Nephron progenitor cell (in vitro differentiated cells): Measurements from ENCODE around the gene RET.

Experiments used
- DNase-seq: peaks from one replicate; pipeline ENCODE4 v3.0.0; 2021
- H3K27ac Mint-ChIP-seq: 2 replicates; pipeline ENCODE4 v1.8.0; 2021; ENCODE audit warnings: mild to moderate bottlenecking, moderate library complexity, mixed read lengths
- H3K27me3 Mint-ChIP-seq: 2 replicates; pipeline ENCODE4 v1.8.0; 2021; ENCODE audit warnings: mild to moderate bottlenecking, low read depth, mixed read lengths; ENCODE audit not compliant: poor library complexity
- H3K36me3 Mint-ChIP-seq: 2 replicates; pipeline ENCODE4 v1.8.0; 2021; ENCODE audit warnings: low read depth, mixed read lengths
- H3K4me1 Mint-ChIP-seq: 2 replicates; pipeline ENCODE4 v1.8.0; 2021; ENCODE audit warnings: mixed read lengths
- H3K4me3 Mint-ChIP-seq: 2 replicates; pipeline ENCODE4 v1.8.0; 2021; ENCODE audit warnings: mild to moderate bottlenecking, moderate library complexity, mixed read lengths
- H3K9me3 Mint-ChIP-seq: 2 replicates; pipeline ENCODE4 v1.8.0; 2021; ENCODE audit warnings: mild to moderate bottlenecking, moderate library complexity, mixed read lengths
- TF ChIP-seq, protein P1 (sequence below): fragments of 200-600 bp; sonication (generic); IDR thresholded peaks from 2 replicates; pipeline ENCODE4 v1.5.0; 2021; ENCODE audit warnings: antibody characterized with exemption

The RET gene

DNA sequence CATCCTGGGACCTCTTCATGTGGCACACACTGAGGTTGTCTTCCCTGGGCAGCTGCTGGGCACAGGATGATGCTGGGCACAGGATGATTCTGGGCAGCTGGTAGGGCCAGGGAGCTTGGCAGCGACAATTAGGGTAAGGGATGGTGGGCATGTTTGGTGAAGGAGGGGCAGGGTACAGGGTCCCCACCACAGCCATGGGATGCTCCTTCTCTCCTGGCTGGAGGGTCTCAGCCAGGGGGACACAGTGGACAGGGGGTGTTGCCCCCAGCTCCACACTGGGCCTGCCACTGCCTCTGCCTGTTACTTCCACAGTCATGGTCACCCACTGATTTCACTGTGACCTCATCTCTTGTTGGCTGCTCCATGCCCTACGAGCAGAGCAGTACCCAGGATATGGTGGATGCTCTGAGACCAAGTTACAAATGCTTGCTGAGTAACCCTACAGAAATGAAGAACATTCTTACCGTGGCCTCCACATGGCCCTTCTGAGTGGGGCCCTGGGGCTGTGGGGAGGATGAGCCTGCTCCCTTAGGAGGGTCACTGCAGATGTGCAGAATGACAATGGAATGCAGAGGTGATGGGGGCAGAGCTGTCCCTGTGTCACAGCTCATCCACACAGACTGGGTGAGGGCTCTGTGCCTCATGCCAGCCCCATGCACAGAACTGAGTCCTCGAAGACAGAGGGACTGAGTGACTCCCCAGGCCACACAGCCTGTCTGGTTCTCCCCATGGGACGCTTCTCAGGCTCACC lies 28.4 kb upstream of the RET start:
- Mint-ChIP-seq H3K4me3 (no peak overlapping the region), H3K36me3 (no peaks in the 10 kb centered on the region), H3K27ac (no peak overlapping the region), H3K4me1 (peaks cover 24% of the 10 kb centered on the region), H3K9me3 (no peaks in the 10 kb centered on the region), H3K27me3 (peaks cover 27% of the 10 kb centered on the region)
- TF ChIP-seq, protein P1, sequence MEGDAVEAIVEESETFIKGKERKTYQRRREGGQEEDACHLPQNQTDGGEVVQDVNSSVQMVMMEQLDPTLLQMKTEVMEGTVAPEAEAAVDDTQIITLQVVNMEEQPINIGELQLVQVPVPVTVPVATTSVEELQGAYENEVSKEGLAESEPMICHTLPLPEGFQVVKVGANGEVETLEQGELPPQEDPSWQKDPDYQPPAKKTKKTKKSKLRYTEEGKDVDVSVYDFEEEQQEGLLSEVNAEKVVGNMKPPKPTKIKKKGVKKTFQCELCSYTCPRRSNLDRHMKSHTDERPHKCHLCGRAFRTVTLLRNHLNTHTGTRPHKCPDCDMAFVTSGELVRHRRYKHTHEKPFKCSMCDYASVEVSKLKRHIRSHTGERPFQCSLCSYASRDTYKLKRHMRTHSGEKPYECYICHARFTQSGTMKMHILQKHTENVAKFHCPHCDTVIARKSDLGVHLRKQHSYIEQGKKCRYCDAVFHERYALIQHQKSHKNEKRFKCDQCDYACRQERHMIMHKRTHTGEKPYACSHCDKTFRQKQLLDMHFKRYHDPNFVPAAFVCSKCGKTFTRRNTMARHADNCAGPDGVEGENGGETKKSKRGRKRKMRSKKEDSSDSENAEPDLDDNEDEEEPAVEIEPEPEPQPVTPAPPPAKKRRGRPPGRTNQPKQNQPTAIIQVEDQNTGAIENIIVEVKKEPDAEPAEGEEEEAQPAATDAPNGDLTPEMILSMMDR, result no peak
- DNase-seq, result peak; percentile 1

DNA sequence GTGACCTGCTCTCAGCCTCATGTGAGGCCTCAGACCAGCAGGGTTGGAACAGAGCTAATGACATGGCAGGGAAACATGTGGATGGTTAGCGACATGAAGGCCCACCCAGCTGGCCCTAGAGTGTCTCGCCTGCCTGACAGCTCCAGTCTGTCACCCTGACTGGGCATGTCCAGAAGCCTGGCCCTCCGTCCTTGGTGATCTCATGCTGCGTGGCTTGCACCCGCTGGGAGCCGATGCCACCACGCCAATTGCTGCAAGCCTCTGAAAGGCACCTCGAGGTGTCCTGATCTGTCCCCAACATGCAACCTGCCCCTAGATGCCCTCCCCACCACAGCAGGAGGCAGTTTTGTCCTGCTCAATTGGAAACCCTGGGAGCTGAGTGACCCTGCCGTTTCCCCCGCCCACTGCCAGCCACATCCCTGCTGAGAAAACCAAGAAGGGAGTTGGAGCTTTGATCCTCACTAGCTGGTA lies 27.8 kb upstream of the RET start:
- Mint-ChIP-seq H3K4me1 (peaks cover 19% of the 10 kb centered on the region), H3K4me3 (no peak overlapping the region), H3K9me3 (no peaks in the 10 kb centered on the region), H3K27me3 (peaks cover 22% of the 10 kb centered on the region), H3K27ac (no peak overlapping the region), H3K36me3 (no peaks in the 10 kb centered on the region)
- DNase-seq, result no peak
- TF ChIP-seq, protein P1, result no peak

DNA sequence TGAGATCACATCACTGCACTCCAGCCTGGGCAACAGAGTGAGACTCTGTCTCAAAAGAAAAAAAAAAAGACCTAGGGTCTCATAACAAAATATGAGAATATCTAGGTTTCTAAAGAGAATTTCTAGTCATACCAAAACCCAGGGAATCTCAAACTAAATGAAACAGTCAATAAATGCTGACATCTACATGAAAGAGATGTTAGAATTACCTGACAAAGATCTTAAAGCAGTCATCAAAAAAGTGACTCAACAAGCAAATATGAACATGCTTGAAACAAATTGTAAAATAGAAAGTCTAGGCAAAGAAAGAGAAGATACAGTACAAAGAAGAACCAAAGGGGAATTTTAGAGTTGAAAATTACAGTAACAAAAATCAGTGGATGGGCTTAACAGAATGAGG lies 26.9 kb upstream of the RET start:
- Mint-ChIP-seq H3K27ac (no peak overlapping the region), H3K4me1 (peaks cover 12% of the 10 kb centered on the region), H3K27me3 (peaks cover 22% of the 10 kb centered on the region), H3K9me3 (no peaks in the 10 kb centered on the region), H3K36me3 (no peaks in the 10 kb centered on the region), H3K4me3 (no peak overlapping the region)
- TF ChIP-seq, protein P1, result no peak
- DNase-seq, result no peak

DNA sequence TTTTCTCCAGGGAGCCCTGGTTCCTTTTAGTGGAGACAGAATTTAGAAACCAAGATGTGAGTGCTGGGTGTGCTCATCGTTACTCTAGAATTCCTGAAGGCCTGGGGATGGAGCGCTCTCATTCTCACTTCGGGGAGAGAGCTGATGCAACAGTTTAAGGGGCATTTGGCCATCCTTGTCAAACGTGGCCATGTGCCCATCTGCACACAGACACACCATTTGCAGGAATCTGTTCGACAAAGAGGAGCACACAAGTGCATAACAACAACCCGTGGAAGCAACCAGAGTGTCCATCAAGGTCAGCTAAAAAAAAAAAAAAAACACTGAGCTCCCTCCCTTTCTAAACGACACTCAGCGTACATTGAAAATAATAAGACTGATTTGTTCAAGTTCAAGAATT lies 23.0 kb upstream of the RET start:
- Mint-ChIP-seq H3K27me3 (peaks cover 27% of the 10 kb centered on the region), H3K36me3 (no peaks in the 10 kb centered on the region), H3K4me1 (peaks cover 5% of the 10 kb centered on the region), H3K9me3 (no peaks in the 10 kb centered on the region), H3K27ac (no peak overlapping the region), H3K4me3 (no peak overlapping the region)
- DNase-seq, result no peak
- TF ChIP-seq, protein P1, result no peak

DNA sequence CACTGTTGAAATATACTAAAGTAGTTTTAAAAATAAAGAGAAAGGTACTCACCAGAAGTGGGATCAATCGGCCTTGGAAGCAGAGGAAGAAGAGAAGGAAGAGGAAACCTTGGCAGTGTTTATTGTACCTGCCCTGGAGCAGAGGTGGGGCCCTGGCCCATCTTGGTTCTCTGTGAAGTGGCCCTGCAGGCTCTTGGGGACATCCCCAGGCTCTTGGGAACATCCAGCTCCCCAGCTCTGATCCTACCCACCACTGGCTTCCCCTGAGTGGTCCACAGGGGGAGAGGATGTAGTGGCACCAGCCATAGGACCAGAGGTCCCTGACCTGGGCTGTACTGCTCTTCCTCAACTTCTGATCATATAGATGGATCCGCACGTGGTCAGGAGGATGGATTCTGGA lies 22.3 kb upstream of the RET start:
- peaks cover 28% of the 10 kb centered on the region for H3K27me3 Mint-ChIP-seq
- H3K4me1 Mint-ChIP-seq, result no peaks in the 10 kb centered on the region
- H3K4me3 Mint-ChIP-seq, result no peak overlapping the region
- no peak overlapping the region for H3K27ac Mint-ChIP-seq
- H3K9me3 Mint-ChIP-seq, result no peaks in the 10 kb centered on the region
- DNase-seq, result no peak
- TF ChIP-seq, protein P1, result no peak
- H3K36me3 Mint-ChIP-seq, result no peaks in the 10 kb centered on the region

DNA sequence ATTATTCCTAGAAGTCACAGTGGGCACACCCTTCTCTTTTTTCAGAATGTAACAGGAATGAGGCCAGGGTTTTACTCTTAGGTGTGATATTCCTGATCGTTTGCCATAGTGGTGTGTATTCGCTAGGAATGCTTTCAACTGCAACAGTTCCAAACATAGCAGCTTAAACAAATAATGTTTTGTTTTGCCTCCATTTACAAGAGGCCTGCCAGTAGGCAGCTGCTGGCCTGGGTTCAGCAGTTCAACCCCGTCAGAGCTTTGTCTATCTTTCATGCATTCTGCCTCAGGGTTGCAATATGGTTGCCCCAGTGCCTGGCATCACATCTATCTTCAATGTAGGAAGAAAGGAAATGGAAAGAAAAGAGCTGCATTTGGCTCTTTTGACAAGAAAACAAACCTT lies 21.7 kb upstream of the RET start:
- no peak overlapping the region for H3K4me3 Mint-ChIP-seq
- H3K9me3 Mint-ChIP-seq, result no peaks in the 10 kb centered on the region
- H3K4me1 Mint-ChIP-seq, result peaks cover 4% of the 10 kb centered on the region
- peaks cover 34% of the 10 kb centered on the region for H3K27me3 Mint-ChIP-seq
- H3K27ac Mint-ChIP-seq, result no peak overlapping the region
- no peak for DNase-seq
- TF ChIP-seq, protein P1, result no peak
- no peaks in the 10 kb centered on the region for H3K36me3 Mint-ChIP-seq
